HL-60 (cell line): ENCODE measurements around the gene RPS5.

Experiments
- DNase-seq, 2 experiments: peaks; one replicate each; pipeline ENCODE4 v3.0.0-alpha.2; 2010 to 2020; ENCODE audit warnings: low read depth in 1 of 2, low spot score in 1 of 2
- H3K27ac ChIP-seq: fragments of 250-450 bp; sonication (Bioruptor Pico); replicated peaks from 2 replicates; pipeline ENCODE4 v1.5.1; 2020; ENCODE audit warnings: mild to moderate bottlenecking, moderate library complexity
- H3K27me3 ChIP-seq: fragments of 250-450 bp; sonication (Bioruptor Pico); 2 replicates; pipeline ENCODE4 v1.5.1; 2021; ENCODE audit warnings: mild to moderate bottlenecking, moderate library complexity; ENCODE audit not compliant: insufficient read depth, poor library complexity, severe bottlenecking
- H3K4me3 ChIP-seq: replicated peaks from 2 replicates; pipeline ENCODE4 v1.5.1; 2011; ENCODE audit warnings: mild to moderate bottlenecking, control low read depth, low read length; ENCODE audit not compliant: insufficient read depth
- CTCF ChIP-seq: IDR thresholded peaks from one replicate; pipeline ENCODE4 v1.5.1; 2011; ENCODE audit warnings: low read length, control low read depth, inconsistent platforms; ENCODE audit not compliant: insufficient read depth
- GABPA ChIP-seq: IDR thresholded peaks from 2 replicates; pipeline ENCODE4 v1.6.1; 2012; ENCODE audit warnings: low read depth
- POLR2AphosphoS5 ChIP-seq: IDR thresholded peaks from 2 replicates; pipeline ENCODE4 v1.6.1; 2012; ENCODE audit warnings: low read depth
- SPI1 ChIP-seq: IDR thresholded peaks from 2 replicates; pipeline ENCODE4 v1.6.1; 2012; ENCODE audit warnings: low read depth, mild to moderate bottlenecking, borderline replicate concordance
- TF ChIP-seq, protein P1 (sequence below): IDR thresholded peaks from 2 replicates; pipeline ENCODE4 v1.6.1; 2012; ENCODE audit warnings: low read depth; ENCODE audit not compliant: insufficient replicate concordance

RPS5 gene

DNA sequence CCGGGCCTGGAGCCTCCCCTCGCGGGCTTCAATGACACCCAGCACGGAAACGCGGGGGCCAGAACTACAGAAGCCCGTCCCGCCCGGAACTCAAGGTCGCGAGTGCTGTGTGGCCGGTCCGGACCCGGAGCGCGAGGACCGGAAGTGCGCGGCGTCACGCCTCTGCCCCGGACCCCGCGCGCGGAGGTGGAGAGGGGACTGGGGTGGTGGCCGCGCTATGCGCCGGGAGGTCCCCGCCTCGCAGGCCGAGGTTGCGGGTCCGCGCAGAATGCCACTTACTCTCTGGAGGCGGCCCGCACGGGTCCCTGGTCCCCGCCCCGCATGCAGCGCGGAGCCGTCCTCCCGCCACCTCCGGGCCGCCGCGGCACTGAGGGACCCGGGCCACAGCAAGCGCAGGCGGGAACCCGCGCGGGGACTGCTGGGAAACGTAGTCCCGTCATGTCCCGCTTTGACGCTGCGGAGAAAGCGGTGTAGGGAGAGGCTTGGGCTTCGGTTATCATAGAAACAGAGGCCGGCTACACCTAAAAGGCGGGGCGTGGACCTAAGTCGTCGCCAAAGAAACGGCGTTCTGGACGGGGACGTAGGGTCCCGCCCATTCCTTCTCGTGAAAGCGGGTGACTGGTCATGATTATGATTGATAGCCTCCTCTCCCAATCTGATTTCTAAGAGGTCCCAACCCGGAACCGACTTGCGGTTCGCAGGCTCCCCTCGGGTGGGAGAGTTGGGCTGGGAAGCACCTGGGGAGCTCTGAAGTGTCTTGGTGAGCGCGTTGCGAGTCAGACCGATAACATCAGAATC is 6.2 kb upstream of the RPS5 start, which contains the start of gene ZNF837:
TSS of gene ZNF837 (minus strand) at position 369 of the 798 bp plus-strand sequence. CDS start 11,698 bp downstream, outside the sequence.
- Histone ChIP-seq H3K27me3 (no peaks in the 10 kb centered on the region), H3K27ac (peak within 1 kb of the TSS; percentile 88), H3K4me3 (peak within 1 kb of the TSS; percentile 61)
- TF ChIP-seq, protein P1, sequence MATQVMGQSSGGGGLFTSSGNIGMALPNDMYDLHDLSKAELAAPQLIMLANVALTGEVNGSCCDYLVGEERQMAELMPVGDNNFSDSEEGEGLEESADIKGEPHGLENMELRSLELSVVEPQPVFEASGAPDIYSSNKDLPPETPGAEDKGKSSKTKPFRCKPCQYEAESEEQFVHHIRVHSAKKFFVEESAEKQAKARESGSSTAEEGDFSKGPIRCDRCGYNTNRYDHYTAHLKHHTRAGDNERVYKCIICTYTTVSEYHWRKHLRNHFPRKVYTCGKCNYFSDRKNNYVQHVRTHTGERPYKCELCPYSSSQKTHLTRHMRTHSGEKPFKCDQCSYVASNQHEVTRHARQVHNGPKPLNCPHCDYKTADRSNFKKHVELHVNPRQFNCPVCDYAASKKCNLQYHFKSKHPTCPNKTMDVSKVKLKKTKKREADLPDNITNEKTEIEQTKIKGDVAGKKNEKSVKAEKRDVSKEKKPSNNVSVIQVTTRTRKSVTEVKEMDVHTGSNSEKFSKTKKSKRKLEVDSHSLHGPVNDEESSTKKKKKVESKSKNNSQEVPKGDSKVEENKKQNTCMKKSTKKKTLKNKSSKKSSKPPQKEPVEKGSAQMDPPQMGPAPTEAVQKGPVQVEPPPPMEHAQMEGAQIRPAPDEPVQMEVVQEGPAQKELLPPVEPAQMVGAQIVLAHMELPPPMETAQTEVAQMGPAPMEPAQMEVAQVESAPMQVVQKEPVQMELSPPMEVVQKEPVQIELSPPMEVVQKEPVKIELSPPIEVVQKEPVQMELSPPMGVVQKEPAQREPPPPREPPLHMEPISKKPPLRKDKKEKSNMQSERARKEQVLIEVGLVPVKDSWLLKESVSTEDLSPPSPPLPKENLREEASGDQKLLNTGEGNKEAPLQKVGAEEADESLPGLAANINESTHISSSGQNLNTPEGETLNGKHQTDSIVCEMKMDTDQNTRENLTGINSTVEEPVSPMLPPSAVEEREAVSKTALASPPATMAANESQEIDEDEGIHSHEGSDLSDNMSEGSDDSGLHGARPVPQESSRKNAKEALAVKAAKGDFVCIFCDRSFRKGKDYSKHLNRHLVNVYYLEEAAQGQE: peak; percentile 66
- TF ChIP-seq SPI1 (no peak), GABPA (peak; percentile 99), POLR2AphosphoS5 (peak; percentile 86), CTCF (no peak)
- peak; percentile 100 for DNase-seq

DNA sequence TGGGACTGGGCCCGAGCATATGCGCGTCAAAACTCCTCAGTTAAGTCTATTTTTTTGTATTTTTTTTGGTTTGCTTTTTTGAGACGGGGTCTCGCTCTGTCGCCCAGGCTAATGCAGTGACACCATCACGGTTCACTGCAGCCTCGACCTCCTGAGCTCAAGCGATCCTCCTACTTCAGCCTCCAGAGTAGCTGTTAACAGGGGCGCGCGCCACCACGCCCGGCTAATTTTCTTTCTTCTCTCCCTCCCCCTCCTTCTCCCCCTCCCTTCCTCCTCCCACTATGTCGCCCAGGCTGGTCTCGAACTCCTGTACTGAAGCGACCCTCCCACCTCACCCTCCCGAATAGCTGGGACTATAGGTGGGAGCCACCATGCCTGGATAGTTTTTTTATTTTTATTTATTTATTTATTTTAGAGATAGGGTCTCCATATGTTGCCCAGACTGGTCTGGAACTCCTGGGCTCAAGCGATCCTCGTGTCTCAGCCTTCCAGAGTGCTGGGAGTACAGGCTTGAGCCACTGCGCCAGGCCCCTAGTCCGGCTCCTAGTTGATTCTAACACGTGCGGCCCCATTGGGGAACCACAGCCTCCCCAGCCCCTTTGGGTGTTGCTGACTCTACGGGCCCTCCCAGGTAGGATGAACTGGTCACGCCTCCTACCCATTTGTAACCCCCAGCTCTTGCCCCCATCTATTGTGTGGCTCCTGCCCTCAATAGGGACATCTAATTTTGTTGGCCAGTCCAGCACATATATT is 5.4 kb upstream of the RPS5 start:
- H3K4me3 ChIP-seq: peak overlapping the region; percentile 61
- TF ChIP-seq SPI1 (no peak), CTCF (no peak), POLR2AphosphoS5 (no peak), GABPA (no peak)
- TF ChIP-seq, protein P1: no peak
- DNase-seq: no peak
- H3K27ac ChIP-seq: peak overlapping the region; percentile 88
- H3K27me3 ChIP-seq: no peaks in the 10 kb centered on the region

- Histone ChIP-seq H3K27me3 (no peaks in the 10 kb centered on the region), H3K27ac (no peak overlapping the region), H3K4me3 (no peak overlapping the region)
- no peak for TF ChIP-seq POLR2AphosphoS5
- TF ChIP-seq SPI1: no peak
- TF ChIP-seq CTCF: no peak
- no peak for TF ChIP-seq GABPA
- no peak for DNase-seq
Measured at GRCh38 chr19:58382997-58383603, 4.0 kb upstream of the RPS5 start.
